ENCODE data around the gene NOL7. TPM values are rescaled to one million over a fixed set of nuclear protein-coding genes. Genes with fewer than 3 reads are reported as not detected.

NOL7 gene
- total and polyA plus RNA-seq, 2 of the 13 experiments (the other 11 are each of a cell fraction or from before 2014, with no cell fraction given) = 37.8 to 186 TPM

DNA sequence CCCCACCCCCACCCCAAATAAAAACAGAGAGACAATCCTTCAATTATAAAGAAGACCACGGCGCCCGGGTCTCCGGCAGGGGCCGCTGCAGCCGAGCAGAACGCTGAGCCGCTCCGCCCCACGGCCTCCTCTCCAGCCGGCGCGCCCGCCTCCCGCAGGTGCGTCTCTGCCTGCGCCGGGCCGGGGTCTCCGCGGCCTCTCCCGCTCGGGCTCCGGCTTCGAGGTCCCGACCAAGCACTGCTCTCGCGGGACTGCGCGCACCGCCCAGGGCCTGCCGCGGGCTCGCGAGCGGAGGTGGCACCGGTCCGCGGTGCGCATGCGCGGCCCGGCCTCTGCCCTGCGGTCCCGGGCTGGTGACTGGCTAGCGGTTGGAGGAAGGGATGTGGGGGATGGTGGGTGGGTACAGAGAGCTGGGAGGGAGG is 41.0 kb upstream of the NOL7 start (continued):
- TF ChIP-seq, protein P1, sequence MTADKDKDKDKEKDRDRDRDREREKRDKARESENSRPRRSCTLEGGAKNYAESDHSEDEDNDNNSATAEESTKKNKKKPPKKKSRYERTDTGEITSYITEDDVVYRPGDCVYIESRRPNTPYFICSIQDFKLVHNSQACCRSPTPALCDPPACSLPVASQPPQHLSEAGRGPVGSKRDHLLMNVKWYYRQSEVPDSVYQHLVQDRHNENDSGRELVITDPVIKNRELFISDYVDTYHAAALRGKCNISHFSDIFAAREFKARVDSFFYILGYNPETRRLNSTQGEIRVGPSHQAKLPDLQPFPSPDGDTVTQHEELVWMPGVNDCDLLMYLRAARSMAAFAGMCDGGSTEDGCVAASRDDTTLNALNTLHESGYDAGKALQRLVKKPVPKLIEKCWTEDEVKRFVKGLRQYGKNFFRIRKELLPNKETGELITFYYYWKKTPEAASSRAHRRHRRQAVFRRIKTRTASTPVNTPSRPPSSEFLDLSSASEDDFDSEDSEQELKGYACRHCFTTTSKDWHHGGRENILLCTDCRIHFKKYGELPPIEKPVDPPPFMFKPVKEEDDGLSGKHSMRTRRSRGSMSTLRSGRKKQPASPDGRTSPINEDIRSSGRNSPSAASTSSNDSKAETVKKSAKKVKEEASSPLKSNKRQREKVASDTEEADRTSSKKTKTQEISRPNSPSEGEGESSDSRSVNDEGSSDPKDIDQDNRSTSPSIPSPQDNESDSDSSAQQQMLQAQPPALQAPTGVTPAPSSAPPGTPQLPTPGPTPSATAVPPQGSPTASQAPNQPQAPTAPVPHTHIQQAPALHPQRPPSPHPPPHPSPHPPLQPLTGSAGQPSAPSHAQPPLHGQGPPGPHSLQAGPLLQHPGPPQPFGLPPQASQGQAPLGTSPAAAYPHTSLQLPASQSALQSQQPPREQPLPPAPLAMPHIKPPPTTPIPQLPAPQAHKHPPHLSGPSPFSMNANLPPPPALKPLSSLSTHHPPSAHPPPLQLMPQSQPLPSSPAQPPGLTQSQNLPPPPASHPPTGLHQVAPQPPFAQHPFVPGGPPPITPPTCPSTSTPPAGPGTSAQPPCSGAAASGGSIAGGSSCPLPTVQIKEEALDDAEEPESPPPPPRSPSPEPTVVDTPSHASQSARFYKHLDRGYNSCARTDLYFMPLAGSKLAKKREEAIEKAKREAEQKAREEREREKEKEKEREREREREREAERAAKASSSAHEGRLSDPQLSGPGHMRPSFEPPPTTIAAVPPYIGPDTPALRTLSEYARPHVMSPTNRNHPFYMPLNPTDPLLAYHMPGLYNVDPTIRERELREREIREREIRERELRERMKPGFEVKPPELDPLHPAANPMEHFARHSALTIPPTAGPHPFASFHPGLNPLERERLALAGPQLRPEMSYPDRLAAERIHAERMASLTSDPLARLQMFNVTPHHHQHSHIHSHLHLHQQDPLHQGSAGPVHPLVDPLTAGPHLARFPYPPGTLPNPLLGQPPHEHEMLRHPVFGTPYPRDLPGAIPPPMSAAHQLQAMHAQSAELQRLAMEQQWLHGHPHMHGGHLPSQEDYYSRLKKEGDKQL (CRISPR knock-in tag; IDR thresholded peaks at IDR 0.05; ENCODE audit: low read depth) = no peak
- no peak for TF ChIP-seq ZNF792 (CRISPR knock-in tag; IDR thresholded peaks at IDR 0.05)
- peak; percentile 68 for TF ChIP-seq ZNF883 (CRISPR knock-in tag; IDR thresholded peaks at IDR 0.05; ENCODE audit: not compliant biosample characterization)
- TF ChIP-seq YEATS4 (CRISPR knock-in tag; IDR thresholded peaks at IDR 0.05; ENCODE audit: borderline replicate concordance) = 0 out of 2 replicates have a peak, but pooled peaks have one; percentile 3
- TF ChIP-seq, protein P2, sequence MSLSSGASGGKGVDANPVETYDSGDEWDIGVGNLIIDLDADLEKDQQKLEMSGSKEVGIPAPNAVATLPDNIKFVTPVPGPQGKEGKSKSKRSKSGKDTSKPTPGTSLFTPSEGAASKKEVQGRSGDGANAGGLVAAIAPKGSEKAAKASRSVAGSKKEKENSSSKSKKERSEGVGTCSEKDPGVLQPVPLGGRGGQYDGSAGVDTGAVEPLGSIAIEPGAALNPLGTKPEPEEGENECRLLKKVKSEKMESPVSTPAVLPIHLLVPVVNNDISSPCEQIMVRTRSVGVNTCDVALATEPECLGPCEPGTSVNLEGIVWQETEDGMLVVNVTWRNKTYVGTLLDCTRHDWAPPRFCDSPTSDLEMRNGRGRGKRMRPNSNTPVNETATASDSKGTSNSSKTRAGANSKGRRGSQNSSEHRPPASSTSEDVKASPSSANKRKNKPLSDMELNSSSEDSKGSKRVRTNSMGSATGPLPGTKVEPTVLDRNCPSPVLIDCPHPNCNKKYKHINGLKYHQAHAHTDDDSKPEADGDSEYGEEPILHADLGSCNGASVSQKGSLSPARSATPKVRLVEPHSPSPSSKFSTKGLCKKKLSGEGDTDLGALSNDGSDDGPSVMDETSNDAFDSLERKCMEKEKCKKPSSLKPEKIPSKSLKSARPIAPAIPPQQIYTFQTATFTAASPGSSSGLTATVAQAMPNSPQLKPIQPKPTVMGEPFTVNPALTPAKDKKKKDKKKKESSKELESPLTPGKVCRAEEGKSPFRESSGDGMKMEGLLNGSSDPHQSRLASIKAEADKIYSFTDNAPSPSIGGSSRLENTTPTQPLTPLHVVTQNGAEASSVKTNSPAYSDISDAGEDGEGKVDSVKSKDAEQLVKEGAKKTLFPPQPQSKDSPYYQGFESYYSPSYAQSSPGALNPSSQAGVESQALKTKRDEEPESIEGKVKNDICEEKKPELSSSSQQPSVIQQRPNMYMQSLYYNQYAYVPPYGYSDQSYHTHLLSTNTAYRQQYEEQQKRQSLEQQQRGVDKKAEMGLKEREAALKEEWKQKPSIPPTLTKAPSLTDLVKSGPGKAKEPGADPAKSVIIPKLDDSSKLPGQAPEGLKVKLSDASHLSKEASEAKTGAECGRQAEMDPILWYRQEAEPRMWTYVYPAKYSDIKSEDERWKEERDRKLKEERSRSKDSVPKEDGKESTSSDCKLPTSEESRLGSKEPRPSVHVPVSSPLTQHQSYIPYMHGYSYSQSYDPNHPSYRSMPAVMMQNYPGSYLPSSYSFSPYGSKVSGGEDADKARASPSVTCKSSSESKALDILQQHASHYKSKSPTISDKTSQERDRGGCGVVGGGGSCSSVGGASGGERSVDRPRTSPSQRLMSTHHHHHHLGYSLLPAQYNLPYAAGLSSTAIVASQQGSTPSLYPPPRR (CRISPR knock-in tag; IDR thresholded peaks at IDR 0.05; ENCODE audit: borderline replicate concordance) = no peak
- 0 out of 2 replicates have a peak, but pooled peaks have one; percentile 55 for TF ChIP-seq HOXD1 (CRISPR knock-in tag; IDR thresholded peaks at IDR 0.05)
- no peak for TF ChIP-seq NFRKB (IDR thresholded peaks at IDR 0.05)
- TF ChIP-seq, protein P3, sequence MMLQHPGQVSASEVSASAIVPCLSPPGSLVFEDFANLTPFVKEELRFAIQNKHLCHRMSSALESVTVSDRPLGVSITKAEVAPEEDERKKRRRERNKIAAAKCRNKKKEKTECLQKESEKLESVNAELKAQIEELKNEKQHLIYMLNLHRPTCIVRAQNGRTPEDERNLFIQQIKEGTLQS (CRISPR knock-in tag; IDR thresholded peaks at IDR 0.05) = no peak
- TF ChIP-seq ELF4 (CRISPR knock-in tag; IDR thresholded peaks at IDR 0.05; ENCODE audit: borderline replicate concordance) = no peak
- TF ChIP-seq ZNF709 (CRISPR knock-in tag; IDR thresholded peaks at IDR 0.05) = peak; percentile 1; the same call in 1 of the 2 replicates
- no peak for TF ChIP-seq AGO2 (optimal IDR thresholded peaks at IDR 0.05; ENCODE audit: low read depth, low read length)
- TF ChIP-seq, protein P4, sequence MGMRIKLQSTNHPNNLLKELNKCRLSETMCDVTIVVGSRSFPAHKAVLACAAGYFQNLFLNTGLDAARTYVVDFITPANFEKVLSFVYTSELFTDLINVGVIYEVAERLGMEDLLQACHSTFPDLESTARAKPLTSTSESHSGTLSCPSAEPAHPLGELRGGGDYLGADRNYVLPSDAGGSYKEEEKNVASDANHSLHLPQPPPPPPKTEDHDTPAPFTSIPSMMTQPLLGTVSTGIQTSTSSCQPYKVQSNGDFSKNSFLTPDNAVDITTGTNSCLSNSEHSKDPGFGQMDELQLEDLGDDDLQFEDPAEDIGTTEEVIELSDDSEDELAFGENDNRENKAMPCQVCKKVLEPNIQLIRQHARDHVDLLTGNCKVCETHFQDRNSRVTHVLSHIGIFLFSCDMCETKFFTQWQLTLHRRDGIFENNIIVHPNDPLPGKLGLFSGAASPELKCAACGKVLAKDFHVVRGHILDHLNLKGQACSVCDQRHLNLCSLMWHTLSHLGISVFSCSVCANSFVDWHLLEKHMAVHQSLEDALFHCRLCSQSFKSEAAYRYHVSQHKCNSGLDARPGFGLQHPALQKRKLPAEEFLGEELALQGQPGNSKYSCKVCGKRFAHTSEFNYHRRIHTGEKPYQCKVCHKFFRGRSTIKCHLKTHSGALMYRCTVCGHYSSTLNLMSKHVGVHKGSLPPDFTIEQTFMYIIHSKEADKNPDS (CRISPR knock-in tag; IDR thresholded peaks at IDR 0.05) = no peak
- TF ChIP-seq, protein P5, sequence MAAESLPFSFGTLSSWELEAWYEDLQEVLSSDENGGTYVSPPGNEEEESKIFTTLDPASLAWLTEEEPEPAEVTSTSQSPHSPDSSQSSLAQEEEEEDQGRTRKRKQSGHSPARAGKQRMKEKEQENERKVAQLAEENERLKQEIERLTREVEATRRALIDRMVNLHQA (CRISPR knock-in tag; IDR thresholded peaks at IDR 0.05) = no peak
- TF ChIP-seq, protein P6, sequence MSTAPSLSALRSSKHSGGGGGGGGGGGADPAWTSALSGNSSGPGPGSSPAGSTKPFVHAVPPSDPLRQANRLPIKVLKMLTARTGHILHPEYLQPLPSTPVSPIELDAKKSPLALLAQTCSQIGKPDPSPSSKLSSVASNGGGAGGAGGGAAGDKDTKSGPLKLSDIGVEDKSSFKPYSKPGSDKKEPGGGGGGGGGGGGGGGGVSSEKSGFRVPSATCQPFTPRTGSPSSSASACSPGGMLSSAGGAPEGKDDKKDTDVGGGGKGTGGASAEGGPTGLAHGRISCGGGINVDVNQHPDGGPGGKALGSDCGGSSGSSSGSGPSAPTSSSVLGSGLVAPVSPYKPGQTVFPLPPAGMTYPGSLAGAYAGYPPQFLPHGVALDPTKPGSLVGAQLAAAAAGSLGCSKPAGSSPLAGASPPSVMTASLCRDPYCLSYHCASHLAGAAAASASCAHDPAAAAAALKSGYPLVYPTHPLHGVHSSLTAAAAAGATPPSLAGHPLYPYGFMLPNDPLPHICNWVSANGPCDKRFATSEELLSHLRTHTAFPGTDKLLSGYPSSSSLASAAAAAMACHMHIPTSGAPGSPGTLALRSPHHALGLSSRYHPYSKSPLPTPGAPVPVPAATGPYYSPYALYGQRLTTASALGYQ (CRISPR knock-in tag; IDR thresholded peaks at IDR 0.05) = no peak
